ENCODE data around the gene FABP6. TPM values are rescaled to one million over a fixed set of nuclear protein-coding genes. Genes with fewer than 3 reads are reported as not detected.

FABP6 gene
- total RNA-seq, 4 donors from 2014 or later, result not detected

- 39% methylated on average over 6 of the region's 6 CpGs for WGBS, 2 donors
- H3K27ac ChIP-seq, result peak overlapping the region; percentile 77 to 86 (median 80)
Measured at GRCh38 chr5:160271836-160272235, 42.5 kb downstream of the FABP6 start.

GRCh38 chr5:160272264-160272663 is 43.0 kb downstream of the FABP6 start:
- no peak for DNase-seq
- 46 to 53% methylated on average over 3 of the region's 3 CpGs for WGBS, 2 donors
- peak overlapping the region in 2 of 3 donors; percentile 77 to 86 for H3K27ac ChIP-seq
- TF ChIP-seq POLR2A (IDR thresholded peaks at IDR 0.05) (no peak), CTCF (IDR thresholded peaks at IDR 0.05) (no peak)
- no peak overlapping the region for H3K4me3 ChIP-seq (replicated peaks in 1 of 3)
- H3K9me3 ChIP-seq, result no peaks in the 10 kb centered on the region
- H3K27me3 ChIP-seq, result no peaks in the 10 kb centered on the region
- intact Hi-C loops (cut with DNase I), result no loop called here
- H3K36me3 ChIP-seq, result peaks cover 0 to 4% of the 10 kb centered on the region in 2 donors
- H3K4me1 ChIP-seq, result peaks cover 37 to 48% of the 10 kb centered on the region in 2 donors

More at GRCh38 chr5:160271836-160272235, 42.5 kb downstream of the FABP6 start:
- no peak overlapping the region for H3K4me3 ChIP-seq (replicated peaks in 1 of 3)
- DNase-seq, result no peak
- H3K27me3 ChIP-seq, result no peaks in the 10 kb centered on the region
- peaks cover 0 to 2% of the 10 kb centered on the region in 2 donors for H3K36me3 ChIP-seq
- no peaks in the 10 kb centered on the region for H3K9me3 ChIP-seq
- intact Hi-C loops (cut with DNase I), result no loop called here
- TF ChIP-seq POLR2A (IDR thresholded peaks at IDR 0.05), result no peak
- TF ChIP-seq CTCF (IDR thresholded peaks at IDR 0.05), result no peak
- peaks cover 37 to 49% of the 10 kb centered on the region in 2 donors for H3K4me1 ChIP-seq

GRCh38 chr5:160272889-160273288 is 43.6 kb downstream of the FABP6 start:
- peak overlapping the region in 1 of 3 donors; percentile 86 for H3K27ac ChIP-seq
- 95 to 98% methylated on average over 2 of the region's 2 CpGs for WGBS, 2 donors
- intact Hi-C loops (cut with DNase I), result no loop called here
- TF ChIP-seq CTCF (IDR thresholded peaks at IDR 0.05) (no peak), POLR2A (IDR thresholded peaks at IDR 0.05) (no peak)
- no peaks in the 10 kb centered on the region for H3K27me3 ChIP-seq
- no peak overlapping the region for H3K4me3 ChIP-seq (replicated peaks in 1 of 3)
- H3K4me1 ChIP-seq, result peaks cover 37 to 48% of the 10 kb centered on the region in 2 donors
- H3K36me3 ChIP-seq, result peaks cover 0 to 4% of the 10 kb centered on the region in 2 donors
- DNase-seq, result no peak
- H3K9me3 ChIP-seq, result no peaks in the 10 kb centered on the region

GRCh38 chr5:160274483-160274931 is 45.2 kb downstream of the FABP6 start:
- Histone ChIP-seq H3K27ac (no peak overlapping the region), H3K27me3 (no peaks in the 10 kb centered on the region), H3K36me3 (peaks cover 3 to 4% of the 10 kb centered on the region in 2 donors), H3K9me3 (no peaks in the 10 kb centered on the region), H3K4me3 (replicated peaks in 1 of 3) (no peak overlapping the region), H3K4me1 (peaks cover 22 to 32% of the 10 kb centered on the region in 2 donors)
- DNase-seq, result no peak
- WGBS, 2 donors, result 72 to 90% methylated on average over 5 of the region's 5 CpGs
- TF ChIP-seq CTCF (IDR thresholded peaks at IDR 0.05) (no peak), POLR2A (IDR thresholded peaks at IDR 0.05) (no peak)
- intact Hi-C loops (cut with DNase I), result no loop called here

- TF ChIP-seq POLR2A (IDR thresholded peaks at IDR 0.05) (no peak), CTCF (IDR thresholded peaks at IDR 0.05) (no peak)
- DNase-seq, result no peak
- WGBS, 2 donors, result 74 to 76% methylated on average over 5 to 6 of the region's 7 CpGs
- H3K27me3 ChIP-seq, result no peaks in the 10 kb centered on the region
- intact Hi-C loops (cut with DNase I), result no loop called here
- H3K36me3 ChIP-seq, result peaks cover 3 to 4% of the 10 kb centered on the region in 2 donors
- no peaks in the 10 kb centered on the region for H3K9me3 ChIP-seq
- no peaks in the 10 kb centered on the region for H3K4me1 ChIP-seq
- H3K4me3 ChIP-seq (replicated peaks in 1 of 3), result no peak overlapping the region
- no peak overlapping the region for H3K27ac ChIP-seq
Measured at GRCh38 chr5:160278343-160278742, 49.0 kb downstream of the FABP6 start.
